Fibroblast of lung (primary cell): ENCODE measurements around the gene MADCAM1.

ENCODE experiments used
- EZH2 ChIP-seq: IDR thresholded peaks from 2 replicates; pipeline ENCODE4 v1.5.1; 2012; ENCODE audit warnings: low read length, control low read depth, mild to moderate bottlenecking; ENCODE audit errors: missing control alignments
- TF ChIP-seq, protein P1 (sequence below), 2 donors: IDR thresholded peaks in 1 of 2; conservative IDR thresholded peaks in 1 of 2; 1 replicate in 1 of 2; 2 replicates in 1 of 2; pipeline ENCODE4 v1.5.1; 2011 to 2012; ENCODE audit warnings: low read length in 2 of 2, control low read depth in 1 of 2, inconsistent platforms in 1 of 2, low read depth in 1 of 2, mild to moderate bottlenecking in 1 of 2

- TF ChIP-seq, protein P1, sequence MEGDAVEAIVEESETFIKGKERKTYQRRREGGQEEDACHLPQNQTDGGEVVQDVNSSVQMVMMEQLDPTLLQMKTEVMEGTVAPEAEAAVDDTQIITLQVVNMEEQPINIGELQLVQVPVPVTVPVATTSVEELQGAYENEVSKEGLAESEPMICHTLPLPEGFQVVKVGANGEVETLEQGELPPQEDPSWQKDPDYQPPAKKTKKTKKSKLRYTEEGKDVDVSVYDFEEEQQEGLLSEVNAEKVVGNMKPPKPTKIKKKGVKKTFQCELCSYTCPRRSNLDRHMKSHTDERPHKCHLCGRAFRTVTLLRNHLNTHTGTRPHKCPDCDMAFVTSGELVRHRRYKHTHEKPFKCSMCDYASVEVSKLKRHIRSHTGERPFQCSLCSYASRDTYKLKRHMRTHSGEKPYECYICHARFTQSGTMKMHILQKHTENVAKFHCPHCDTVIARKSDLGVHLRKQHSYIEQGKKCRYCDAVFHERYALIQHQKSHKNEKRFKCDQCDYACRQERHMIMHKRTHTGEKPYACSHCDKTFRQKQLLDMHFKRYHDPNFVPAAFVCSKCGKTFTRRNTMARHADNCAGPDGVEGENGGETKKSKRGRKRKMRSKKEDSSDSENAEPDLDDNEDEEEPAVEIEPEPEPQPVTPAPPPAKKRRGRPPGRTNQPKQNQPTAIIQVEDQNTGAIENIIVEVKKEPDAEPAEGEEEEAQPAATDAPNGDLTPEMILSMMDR (conservative IDR thresholded peaks at IDR 0.05 in 1 of 2, IDR thresholded peaks at IDR 0.05 in 1 of 2; ENCODE audit: low read depth in 1 of 2, low read length in 2 of 2), result no peak
- no peak for TF ChIP-seq EZH2
Measured at GRCh38 chr19:453606-454005, 42.7 kb upstream of the MADCAM1 start.
